GM18873 (cell line): Measurements from ENCODE around the gene CERCAM.
"Not testable (repeated sequence)": the region's sequence is repeated elsewhere in the genome, so short reads cannot be mapped to it uniquely, and the experiment has no call there.

ENCODE experiments used
- ATAC-seq: cut with Tn5 transposase; IDR thresholded peaks from one replicate; pipeline ENCODE4 v1.9.1; 2021; ENCODE audit warnings: mild to moderate bottlenecking, moderate library complexity, moderate number of reproducible peaks; ENCODE audit not compliant: unreplicated experiment, low FRiP score

Gene CERCAM

DNA sequence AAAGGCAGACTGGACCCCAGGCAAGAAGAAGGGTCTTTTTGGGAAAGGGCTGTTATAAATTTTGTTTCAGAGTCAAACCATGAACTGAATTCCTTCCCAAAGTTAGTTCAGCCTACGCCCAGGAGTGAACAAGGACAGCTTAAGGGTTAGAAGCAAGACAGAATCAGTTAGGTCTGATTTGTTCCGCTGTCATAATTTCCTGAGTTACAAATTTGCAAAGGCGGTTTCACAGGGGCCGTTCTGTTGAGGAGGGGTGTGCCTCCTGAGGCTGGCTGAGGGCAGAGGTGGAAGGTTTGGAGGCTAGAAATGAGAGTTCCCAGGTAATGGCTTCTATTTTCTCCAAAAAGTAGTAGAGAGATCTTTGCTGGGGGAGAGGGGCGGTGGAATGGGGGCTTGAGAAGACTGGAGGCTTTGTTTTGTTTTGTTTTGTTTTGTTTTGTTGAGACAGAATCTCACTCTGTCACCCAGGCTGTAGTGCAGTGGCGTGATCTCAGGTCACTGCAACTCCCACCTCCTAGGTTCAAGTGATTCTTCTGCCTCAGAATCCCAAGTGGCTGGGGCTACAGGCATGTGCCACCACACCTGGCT lies 4.1 kb upstream of the CERCAM start:
- no peak for ATAC-seq

GRCh38 chr9:128419061-128419925 lies 1.4 kb upstream of the CERCAM start:
- no peak for ATAC-seq

GRCh38 chr9:128420060-128420650 lies 502 bp upstream of the CERCAM start:
- ATAC-seq = no peak

DNA sequence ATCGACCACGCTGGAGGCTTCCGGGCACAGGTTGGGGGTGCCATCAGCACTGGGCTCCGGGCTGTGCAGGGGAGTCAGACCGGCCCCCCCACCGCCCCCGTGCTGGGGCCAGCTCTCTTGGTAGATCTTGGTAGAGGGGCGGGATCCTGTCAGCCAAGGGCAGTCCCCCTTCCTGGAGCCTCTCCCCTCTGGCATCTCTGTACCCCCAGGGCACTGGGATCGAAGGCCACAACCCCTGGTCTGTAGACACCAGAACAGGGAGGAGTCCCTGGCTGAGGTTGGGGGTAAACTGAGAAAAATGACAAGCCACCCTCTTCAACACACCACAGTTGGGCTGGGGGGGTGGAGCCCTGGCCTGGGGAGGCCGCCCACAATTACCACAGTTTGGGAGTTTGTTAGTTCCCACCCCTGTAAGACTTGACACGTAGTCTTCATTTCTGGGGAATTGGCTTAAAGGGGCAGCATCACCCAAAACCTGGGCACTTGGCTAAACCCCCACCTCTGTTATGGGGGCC lies 882 bp downstream of the CERCAM start:
- ATAC-seq = no peak

GRCh38 chr9:128422022-128422782 lies 1.5 kb downstream of the CERCAM start:
- ATAC-seq = not testable (repeated sequence)

- ATAC-seq = no peak
Measured at GRCh38 chr9:128422783-128423150, 2.1 kb downstream of the CERCAM start.

GRCh38 chr9:128423356-128423755 lies 2.7 kb downstream of the CERCAM start:
- not testable (repeated sequence) for ATAC-seq

DNA sequence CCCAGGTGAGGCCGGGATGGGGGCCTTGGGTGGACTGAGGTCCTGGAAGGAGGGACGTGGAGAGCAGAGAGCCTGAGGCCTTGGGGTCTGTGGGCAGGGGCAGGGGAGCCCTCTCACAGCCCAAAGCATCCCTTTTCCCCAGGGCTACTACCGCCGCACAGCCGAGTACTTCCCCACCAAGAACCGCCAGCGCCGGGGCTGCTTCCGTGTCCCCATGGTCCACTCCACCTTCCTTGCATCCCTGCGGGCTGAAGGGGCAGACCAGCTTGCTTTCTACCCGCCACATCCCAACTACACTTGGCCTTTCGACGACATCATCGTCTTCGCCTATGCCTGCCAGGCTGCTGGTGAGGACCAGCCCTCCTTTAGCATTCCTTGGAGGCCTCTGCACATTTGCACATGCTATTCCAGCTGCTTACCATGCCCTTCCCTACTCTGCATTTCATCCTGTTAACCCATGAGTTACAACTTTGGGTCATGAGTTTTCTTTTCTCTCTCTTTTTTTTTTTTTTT lies 3.7 kb downstream of the CERCAM start:
- no peak for ATAC-seq

GRCh38 chr9:128428644-128429512 lies 8.2 kb downstream of the CERCAM start:
- no peak for ATAC-seq

DNA sequence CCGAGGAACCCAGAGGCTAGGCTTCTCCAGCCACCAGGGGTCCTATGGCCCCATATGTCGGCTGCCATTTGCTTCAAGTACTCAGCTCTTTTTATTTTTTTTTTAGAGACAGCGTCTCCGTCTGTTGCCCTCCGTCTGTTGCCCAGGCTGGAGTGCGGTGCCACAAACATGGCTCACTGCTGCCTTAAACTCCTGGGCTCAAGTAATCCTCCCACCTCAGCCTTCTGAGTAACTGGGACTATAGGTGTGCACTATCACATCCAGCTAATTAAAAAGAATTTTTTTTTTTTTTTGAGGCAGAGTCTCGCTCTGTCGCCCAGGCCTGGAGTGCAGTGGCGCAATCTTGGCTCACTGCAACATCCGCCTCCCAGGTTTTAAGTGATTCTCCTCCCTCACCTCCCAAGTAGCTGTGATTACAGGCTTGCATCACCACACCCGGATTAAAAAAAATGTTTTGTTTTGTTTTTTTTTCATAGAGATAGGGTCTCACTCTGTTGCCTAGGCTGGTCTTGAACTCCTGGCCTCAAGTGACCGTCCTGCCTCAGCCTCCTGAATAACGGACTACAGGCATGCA lies 8.9 kb downstream of the CERCAM start:
- ATAC-seq = no peak

- ATAC-seq = no peak
Measured at GRCh38 chr9:128431207-128431606, 10.6 kb downstream of the CERCAM start.

DNA sequence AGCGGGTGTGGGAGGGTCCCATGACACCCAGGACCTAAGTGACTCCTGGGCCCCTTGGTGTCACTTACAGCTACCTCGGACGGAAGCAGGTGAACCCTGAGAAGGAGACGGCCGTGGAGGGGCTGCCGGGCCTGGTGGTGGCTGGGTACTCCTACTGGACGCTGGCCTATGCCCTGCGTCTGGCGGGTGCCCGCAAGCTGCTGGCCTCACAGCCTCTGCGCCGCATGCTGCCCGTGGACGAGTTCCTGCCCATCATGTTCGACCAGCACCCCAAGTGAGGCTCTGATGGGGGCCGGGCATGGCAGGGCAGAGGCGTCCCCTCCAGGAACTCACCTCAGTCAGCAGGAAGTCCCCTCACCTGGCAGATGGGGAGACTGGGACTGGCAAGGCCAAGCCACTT lies 13.7 kb downstream of the CERCAM start:
- no peak for ATAC-seq

DNA sequence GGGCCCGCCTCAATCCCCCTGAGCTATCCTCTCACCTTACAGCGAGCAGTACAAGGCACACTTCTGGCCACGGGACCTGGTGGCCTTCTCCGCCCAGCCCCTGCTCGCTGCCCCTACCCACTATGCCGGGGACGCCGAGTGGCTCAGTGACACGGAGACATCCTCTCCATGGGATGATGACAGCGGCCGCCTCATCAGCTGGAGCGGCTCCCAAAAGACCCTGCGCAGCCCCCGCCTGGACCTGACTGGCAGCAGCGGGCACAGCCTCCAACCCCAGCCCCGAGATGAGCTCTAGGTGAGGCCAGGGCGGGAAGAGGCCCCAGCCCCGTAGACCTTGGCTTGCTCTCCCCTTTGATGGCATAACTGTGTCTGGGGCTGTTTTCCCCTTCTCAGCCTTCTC lies 15.0 kb downstream of the CERCAM start:
- no peak for ATAC-seq

DNA sequence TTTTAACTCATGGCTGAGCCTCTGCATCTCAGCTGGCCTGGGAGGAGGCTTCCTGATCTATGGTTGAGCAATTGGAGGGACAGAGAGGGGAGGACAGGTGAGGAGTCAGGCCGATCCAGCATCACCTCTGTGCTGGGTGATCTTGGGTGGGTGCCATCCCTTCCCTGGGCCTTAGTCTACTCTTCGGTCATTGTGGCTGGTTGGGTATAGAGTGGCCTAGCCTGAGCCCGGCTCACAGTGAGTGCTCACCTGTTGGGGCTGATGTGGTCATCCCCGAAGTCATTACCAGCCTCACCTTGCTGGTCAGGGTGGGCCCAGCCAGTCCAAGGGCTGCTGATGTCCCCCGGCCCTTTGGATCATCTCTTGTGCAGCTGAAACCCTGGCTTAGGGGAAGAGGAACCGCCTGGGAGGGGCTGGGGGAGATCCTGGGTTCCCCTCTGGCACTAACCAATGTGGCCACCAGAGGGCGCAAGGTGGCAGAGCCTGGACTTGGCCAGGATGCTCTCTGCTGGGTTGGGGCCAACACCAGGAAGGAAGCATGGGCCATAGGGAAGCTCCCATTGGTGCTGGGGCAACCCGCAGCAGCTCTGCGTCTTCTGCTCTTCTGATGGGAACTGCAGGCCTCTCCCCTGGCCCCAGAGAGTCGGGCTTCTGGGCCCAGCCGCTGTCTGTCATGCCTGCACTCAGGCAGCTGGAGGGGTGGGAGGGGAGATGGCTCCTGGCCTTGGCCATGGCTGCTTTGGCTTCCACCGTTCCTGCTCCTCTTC lies 17.9 kb downstream of the CERCAM start:
- ATAC-seq = no peak

DNA sequence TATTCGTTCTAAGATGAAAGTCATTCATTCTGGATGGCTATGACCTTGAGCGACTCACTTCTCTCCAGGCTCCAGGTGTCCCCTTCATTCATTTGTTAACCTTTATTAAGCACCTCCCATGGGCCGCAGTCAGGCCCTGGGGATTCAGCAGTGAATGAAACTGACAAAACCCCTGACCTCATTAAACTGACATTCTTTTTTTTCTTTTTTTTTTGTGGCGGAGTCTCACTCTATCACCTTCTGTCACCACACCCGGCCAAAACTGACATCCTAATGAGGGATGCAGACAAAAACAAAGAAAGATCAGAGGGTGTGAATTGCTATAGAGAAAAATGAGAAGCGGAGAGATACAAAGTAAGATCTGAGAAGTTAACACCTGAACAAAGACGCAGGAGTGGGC lies 18.6 kb downstream of the CERCAM start:
- no peak for ATAC-seq

GRCh38 chr9:128442150-128442549 lies 21.5 kb downstream of the CERCAM start:
- no peak for ATAC-seq

- ATAC-seq = not testable (repeated sequence)
Measured at GRCh38 chr9:128446505-128446904, 25.8 kb downstream of the CERCAM start.

DNA sequence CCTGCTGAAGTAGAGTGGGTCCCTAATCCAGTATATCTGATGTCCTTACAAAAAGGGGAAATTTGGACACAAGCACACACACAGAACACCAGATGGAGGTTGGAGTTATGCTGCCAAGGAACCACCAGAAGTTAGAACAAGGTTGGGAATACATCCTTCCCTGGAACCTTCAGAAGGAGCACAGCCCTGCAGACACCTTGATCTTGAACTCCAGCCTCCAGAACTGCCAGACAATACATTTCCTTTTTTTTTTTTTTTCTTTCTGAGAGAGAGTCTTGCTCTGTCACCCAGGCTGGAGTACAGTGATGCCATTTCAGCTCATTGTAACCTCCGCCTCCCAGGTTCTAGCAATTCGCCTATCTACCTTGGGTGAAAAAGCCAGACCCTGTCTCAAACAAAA lies 28.1 kb downstream of the CERCAM start:
- no peak for ATAC-seq

- ATAC-seq = no peak
Measured at GRCh38 chr9:128454991-128455390, 34.3 kb downstream of the CERCAM start.
